Fibroblast of skin of right quadriceps (primary cell): ENCODE measurements around the gene CHMP2A.
"Not testable (repeated sequence)": the region's sequence is repeated elsewhere in the genome, so short reads cannot be mapped to it uniquely, and the experiment has no call there.

Experiments
- DNase-seq: peaks from one replicate; pipeline ENCODE4 v3.0.0-alpha.2; 2013

Gene CHMP2A

DNA sequence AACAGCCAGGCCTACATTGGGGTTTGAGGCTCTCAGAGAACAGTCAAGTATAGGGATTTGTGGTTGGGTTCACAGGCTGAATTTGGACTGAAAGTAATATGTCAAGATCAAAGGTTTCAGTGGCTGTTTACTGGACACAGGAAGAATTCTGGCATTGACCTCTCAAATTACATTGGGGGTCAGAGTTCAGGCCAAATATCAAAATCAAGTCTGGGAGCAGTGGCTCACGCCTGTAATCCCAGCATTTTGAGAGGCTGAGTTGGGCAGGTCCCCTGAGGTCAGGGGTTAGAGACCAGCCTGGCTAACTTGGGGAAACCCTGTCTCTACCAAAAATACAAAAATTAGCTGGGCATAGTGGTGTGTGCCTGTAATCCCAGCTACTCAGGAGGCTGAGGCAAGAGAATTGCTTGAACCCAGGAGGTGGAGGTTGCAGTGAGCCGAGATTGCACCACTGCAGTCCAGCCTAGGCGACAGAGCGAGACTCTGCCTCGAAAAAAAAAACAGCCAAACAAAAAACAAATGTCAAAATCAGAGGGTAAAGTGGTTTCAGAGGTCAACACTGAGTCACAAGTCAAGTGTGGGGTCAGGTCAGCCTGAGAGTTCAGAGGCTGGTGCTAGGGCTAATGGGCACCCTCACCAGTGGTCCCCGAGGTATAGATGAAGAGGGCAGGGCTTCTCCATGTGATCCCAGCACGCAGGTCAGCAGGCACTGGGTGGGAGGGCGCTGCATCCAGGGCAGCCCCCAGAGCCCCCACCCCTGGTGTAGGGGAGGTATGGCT, 44.6 kb downstream of the CHMP2A start:
- DNase-seq, result no peak

DNA sequence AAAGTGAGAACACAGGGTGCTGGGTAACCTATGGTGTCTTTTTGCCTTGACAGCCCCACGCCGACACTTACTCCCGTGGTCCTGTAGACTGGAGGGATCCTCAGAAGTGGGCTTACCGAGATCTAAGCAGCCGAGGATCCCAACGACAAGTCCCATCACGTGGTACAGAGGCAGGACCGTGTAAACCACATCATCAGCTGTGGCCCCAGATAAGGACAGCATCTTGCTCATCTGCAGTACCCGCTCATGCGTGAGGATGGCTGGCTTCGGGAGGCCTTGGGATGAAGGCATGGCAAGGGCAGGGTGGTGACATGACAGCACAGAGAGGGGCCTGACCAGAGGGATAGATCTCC, 45.2 kb downstream of the CHMP2A start:
- no peak for DNase-seq

DNA sequence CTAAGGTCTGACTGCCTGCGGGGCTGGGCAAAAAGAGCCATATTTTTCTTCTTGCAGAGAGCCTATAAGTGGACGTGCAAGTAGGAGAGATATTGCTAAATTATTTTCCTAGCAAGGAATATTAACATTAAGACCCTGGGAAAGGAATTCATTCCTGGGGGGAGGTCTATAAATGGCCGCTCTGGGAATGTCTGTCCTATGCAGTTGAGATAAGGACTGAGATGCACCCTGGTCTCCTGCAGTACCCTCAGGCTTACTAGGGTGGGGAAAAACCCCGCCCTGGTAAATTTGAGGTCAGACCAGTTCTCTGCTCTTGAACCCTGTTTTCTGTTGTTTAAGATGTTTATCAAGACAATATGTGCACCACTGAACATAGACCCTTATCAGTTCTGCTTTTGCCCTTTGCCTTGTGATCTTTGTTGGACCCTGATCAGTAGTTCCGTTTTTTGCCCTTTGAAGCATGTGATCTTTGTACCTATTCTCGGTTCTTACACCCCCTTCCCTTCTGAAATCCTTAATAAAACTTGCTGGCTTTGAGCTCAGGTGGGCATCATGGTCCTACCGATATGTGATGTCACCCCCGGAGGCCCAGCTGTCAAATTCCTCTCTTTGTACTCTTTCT, 47.2 kb downstream of the CHMP2A start:
- not testable (repeated sequence) for DNase-seq
